Heart left ventricle (tissue), 16 donors: ENCODE results near the gene USP9Y. TPM values are rescaled to one million over a fixed set of nuclear protein-coding genes. Genes with fewer than 3 reads are reported as not detected.

ENCODE experiments used
- ATAC-seq, 4 donors: fragments of 200-7000 bp; cut with Tn5 transposase; one replicate each; pipeline ENCODE4 v1.9.1; 2020 to 2022; ENCODE audit warnings: moderate library complexity in 4 of 4, mild to moderate bottlenecking in 3 of 4, moderate number of reproducible peaks in 1 of 4
- DNase-seq, 5 donors: peaks; one replicate each; pipeline ENCODE4 v3.0.0-alpha.2; 2020
- H3K27ac ChIP-seq, 12 donors: fragments of 200-600 bp; sonication (generic) in 4 of 12; one replicate each; pipeline versions ENCODE4 v1.5.0 to v1.8.0; 2016 to 2022; ENCODE audit warnings: mild to moderate bottlenecking in 2 of 12
- H3K27me3 ChIP-seq, 9 donors: fragments of 200-600 bp; sonication (generic) in 2 of 9; one replicate each; pipeline versions ENCODE4 v1.5.1 to v1.8.0; 2016 to 2022; ENCODE audit warnings: mild to moderate bottlenecking in 3 of 9
- H3K36me3 ChIP-seq, 9 donors: fragments of 200-600 bp; sonication (generic) in 2 of 9; one replicate each; pipeline versions ENCODE4 v1.5.0 to v1.8.0; 2018 to 2022; ENCODE audit warnings: mild to moderate bottlenecking in 2 of 9
- H3K4me1 ChIP-seq, 12 donors: fragments of 200-600 bp; sonication (generic) in 4 of 12; one replicate each; pipeline versions ENCODE4 v1.5.0 to v1.8.0; 2016 to 2022; ENCODE audit warnings: mild to moderate bottlenecking in 3 of 12
- H3K4me3 ChIP-seq, 12 donors: fragments of 200-600 bp; sonication (generic) in 4 of 12; one replicate each; pipeline versions ENCODE4 v1.5.0 to v1.8.0; 2017 to 2022; ENCODE audit warnings: mild to moderate bottlenecking in 9 of 12, moderate library complexity in 4 of 12
- H3K9me3 ChIP-seq, 12 donors: fragments of 200-600 bp; sonication (generic) in 4 of 12; one replicate each; pipeline versions ENCODE4 v1.5.0 to v1.8.0; 2016 to 2022; ENCODE audit warnings: mild to moderate bottlenecking in 1 of 12
- POLR2A ChIP-seq, 2 donors: fragments of 450-650 bp; IDR thresholded peaks; one replicate each; pipeline ENCODE4 v1.6.1; 2017; ENCODE audit warnings: antibody characterized with exemption in 2 of 2, mild to moderate bottlenecking in 2 of 2, moderate library complexity in 2 of 2
- WGBS, 4 donors: extraction: QIAGEN DNeasy Blood & Tissue Kit in 2 of 4; methylation state at CpG; one replicate each; pipeline versions ENCODE4 v1.1.5 to v1.1.7; 2013 to 2018; 5-methylcytosine and 5-hydroxymethylcytosine counted together
- intact Hi-C, 10 donors: fragments of 100-400 bp; cut with DNase I; formaldehyde crosslinking; loops; one replicate each; pipeline versions ENCODE4 v1.11.1 to v1.14.2; 2022
- polyA plus RNA-seq, 2 donors: library from polyadenylated mRNA; stranded (reverse); fragments of 200-250 nt; gene quantifications; one replicate each; pipeline ENCODE4 v1.2.3, GENCODE V29; 2013
- total RNA-seq, 9 donors: library from RNA; depleted of rRNA in 2 of 9; stranded (reverse); fragments of >200 nt in 2 of 9; fragmentation: NEBNext Ultra II Directional in 3 of 9; extraction: Animal tissue kit (Norgen Biotek cat#: 25700) in 3 of 9; gene quantifications; one replicate each; pipeline versions ENCODE4 v1.1.0 to v1.2.4, GENCODE V29; 2016 to 2023
- TF ChIP-seq, protein P1 (sequence below), 12 donors: fragments of 200-600 bp; sonication (generic) in 4 of 12; IDR thresholded peaks; one replicate each; pipeline versions ENCODE4 v1.5.0 to v1.8.0; 2018 to 2022; ENCODE audit warnings: antibody characterized with exemption in 12 of 12, mild to moderate bottlenecking in 5 of 12
- donor health status: ischemic (EF 13 %, LVEDD 7.1; RV severe dilation, severe dysfunction).
- donor health status: healthy with polysubstance abuse.
- donor health status: DM: no; HTN: yes; CAD: no.
- donor health status: DM: no; HTN: no; CAD: no.
- donor health status: ischemic (EF 25% LVEDD 6.9; RV normal size, moderate dysfunction).
- donor health status: ischemic (EF 25% LVEDD 5.7; RV mildly dilated, moderate dysfunction).
- donor health status: healthy.
- donor health status: DM: yes; HTN: yes; CAD: no.
- donor health status: ischemic (EF 35%, LVEDD 5.7; RV mildly dilated, moderate dysfunction).
- donor health status: nonischemic (EF 11% LVEDD 7.7; RV severe dilation, severe dysfunction).
- donor health status: DM: yes; HTN: yes; CAD: no.
- donor health status: PGD.
- donor health status: ischemic (EF 29% LVEDD 5.4; RV normal size, mild dysfunction).
- donor health status: nonischemic (EF 23%, LVEDD 6.1; RV moderate dilation, normal function).

The USP9Y gene
- total and polyA plus RNA-seq, 11 donors, result 8.9 to 34.5 (median 26.0) TPM; not detected in 5

DNA sequence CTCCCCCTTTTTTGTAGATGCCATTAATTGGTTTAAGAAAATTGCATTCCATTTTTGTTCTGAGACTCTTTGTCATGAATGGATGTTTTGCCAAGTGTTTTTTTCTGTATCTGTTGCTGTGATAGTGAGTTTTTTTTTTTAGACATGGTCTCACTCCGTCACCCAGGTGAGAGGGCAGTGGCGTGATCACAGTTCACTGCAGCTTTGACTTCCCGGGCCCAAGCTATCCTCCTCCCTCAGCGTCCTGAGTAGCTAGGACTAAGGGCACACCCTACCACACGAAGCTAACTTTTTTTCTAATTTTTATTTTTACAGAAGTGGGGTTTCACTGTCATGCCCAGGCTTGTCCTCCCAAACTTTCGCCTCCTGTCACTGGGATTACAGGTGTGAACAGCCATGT, 51.8 kb downstream of the USP9Y start:
- Histone ChIP-seq H3K9me3 (no peaks in the 10 kb centered on the region), H3K27me3 (no peaks in the 10 kb centered on the region), H3K27ac (no peak overlapping the region), H3K4me3 (no peak overlapping the region), H3K36me3 (peaks cover 0 to 16% (median 0%) of the 10 kb centered on the region in 9 donors), H3K4me1 (no peaks in the 10 kb centered on the region)
- DNase-seq (no peak), ATAC-seq (no peak)
- 94% methylated on average over 6 of the region's 6 CpGs; no CpG with 5 or more reads in 2 of the 4 donors for WGBS, 4 donors
- intact Hi-C loops, result no loop called here
- no peak for TF ChIP-seq POLR2A (IDR thresholded peaks at IDR 0.05)
- TF ChIP-seq, protein P1, sequence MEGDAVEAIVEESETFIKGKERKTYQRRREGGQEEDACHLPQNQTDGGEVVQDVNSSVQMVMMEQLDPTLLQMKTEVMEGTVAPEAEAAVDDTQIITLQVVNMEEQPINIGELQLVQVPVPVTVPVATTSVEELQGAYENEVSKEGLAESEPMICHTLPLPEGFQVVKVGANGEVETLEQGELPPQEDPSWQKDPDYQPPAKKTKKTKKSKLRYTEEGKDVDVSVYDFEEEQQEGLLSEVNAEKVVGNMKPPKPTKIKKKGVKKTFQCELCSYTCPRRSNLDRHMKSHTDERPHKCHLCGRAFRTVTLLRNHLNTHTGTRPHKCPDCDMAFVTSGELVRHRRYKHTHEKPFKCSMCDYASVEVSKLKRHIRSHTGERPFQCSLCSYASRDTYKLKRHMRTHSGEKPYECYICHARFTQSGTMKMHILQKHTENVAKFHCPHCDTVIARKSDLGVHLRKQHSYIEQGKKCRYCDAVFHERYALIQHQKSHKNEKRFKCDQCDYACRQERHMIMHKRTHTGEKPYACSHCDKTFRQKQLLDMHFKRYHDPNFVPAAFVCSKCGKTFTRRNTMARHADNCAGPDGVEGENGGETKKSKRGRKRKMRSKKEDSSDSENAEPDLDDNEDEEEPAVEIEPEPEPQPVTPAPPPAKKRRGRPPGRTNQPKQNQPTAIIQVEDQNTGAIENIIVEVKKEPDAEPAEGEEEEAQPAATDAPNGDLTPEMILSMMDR (IDR thresholded peaks at IDR 0.05), result no peak

DNA sequence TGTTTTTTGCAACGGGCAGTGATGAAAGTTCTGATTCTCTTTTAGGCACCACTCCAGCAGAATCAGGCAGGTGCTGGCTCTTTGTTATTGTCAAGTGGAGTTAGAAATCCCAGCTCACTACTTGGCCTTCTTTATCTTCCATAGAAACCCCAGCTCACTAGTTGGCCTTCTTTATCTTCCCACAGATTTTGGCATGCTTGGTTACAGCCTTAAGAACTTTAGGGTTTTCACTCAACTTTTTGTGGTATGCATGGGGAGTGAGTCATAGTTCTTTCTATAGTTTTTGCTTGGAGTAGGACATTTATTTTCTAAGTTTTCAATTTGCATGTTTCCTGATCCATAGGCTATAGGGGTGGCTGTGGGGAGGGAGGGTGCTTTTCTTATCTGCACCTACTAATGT, 55.0 kb downstream of the USP9Y start:
- 46 to 48% methylated on average over 1 of the region's 1 CpG; no CpG with 5 or more reads in 2 of the 4 donors for WGBS, 4 donors
- Histone ChIP-seq H3K36me3 (peaks cover 0 to 45% (median 0%) of the 10 kb centered on the region in 9 donors), H3K27me3 (no peaks in the 10 kb centered on the region), H3K9me3 (no peaks in the 10 kb centered on the region), H3K27ac (no peak overlapping the region), H3K4me1 (no peaks in the 10 kb centered on the region), H3K4me3 (no peak overlapping the region)
- no peak for TF ChIP-seq POLR2A (IDR thresholded peaks at IDR 0.05)
- TF ChIP-seq, protein P1 (IDR thresholded peaks at IDR 0.05), result no peak
- ATAC-seq (no peak), DNase-seq (no peak)
- intact Hi-C loops, result no loop called here

DNA sequence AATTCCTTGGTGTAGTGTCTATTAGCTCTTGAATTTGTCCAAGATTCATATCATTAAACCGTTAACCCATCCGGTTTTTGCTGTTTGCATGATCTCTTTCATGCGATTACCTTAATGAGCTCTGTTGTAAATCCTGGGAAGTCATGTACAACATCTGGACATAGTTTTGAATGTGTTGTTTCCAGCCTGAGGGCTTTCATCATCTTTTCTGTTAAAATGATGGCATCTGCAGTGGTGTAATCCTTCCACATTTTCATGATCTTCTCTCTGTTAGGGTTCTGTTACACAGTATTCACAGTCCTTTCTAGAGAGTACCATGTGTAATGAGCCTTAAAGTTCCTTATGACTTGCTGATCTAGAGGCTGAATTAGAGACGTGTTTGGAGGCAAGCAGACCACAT, 64.9 kb downstream of the USP9Y start:
- TF ChIP-seq POLR2A (IDR thresholded peaks at IDR 0.05), result no peak
- TF ChIP-seq, protein P1 (IDR thresholded peaks at IDR 0.05), result no peak
- DNase-seq (no peak), ATAC-seq (no peak)
- Histone ChIP-seq H3K4me3 (no peak overlapping the region), H3K27me3 (no peaks in the 10 kb centered on the region), H3K36me3 (peaks cover 0 to 38% (median 0%) of the 10 kb centered on the region in 9 donors), H3K4me1 (no peaks in the 10 kb centered on the region), H3K27ac (no peak overlapping the region), H3K9me3 (no peaks in the 10 kb centered on the region)
- WGBS, 4 donors, result 91 to 95% methylated on average over 4 of the region's 4 CpGs; no CpG with 5 or more reads in 2 of the 4 donors
- intact Hi-C loops, result no loop called here

DNA sequence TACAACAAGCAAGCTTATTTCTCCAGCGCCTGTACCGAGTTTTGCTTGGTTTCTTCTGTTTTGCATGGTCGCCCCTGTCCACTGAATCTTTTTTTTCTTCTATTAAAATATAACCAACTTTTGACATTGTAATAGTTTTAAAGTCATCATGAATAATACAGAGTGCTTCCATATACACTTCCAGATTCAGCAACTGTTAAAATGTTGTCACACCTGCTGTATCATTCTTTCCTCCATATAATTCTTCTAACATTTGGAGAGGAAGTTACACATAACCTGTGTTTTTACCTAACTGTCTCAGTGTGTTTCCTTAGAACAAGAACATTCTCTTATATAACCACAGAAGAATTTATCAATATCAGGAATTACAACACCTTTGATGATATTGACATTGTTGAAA, 83.5 kb downstream of the USP9Y start:
- H3K27ac ChIP-seq, result no peak overlapping the region
- H3K4me3 ChIP-seq, result no peak overlapping the region
- TF ChIP-seq, protein P1 (IDR thresholded peaks at IDR 0.05), result no peak
- no peak for TF ChIP-seq POLR2A (IDR thresholded peaks at IDR 0.05)
- no peaks in the 10 kb centered on the region for H3K9me3 ChIP-seq
- DNase-seq (no peak), ATAC-seq (no peak)
- H3K4me1 ChIP-seq, result no peaks in the 10 kb centered on the region
- intact Hi-C loops, result no loop called here
- no peaks in the 10 kb centered on the region for H3K27me3 ChIP-seq
- 96% methylated on average over 3 of the region's 3 CpGs; no CpG with 5 or more reads in 2 of the 4 donors for WGBS, 4 donors
- peaks cover 0 to 86% (median 0%) of the 10 kb centered on the region in 9 donors for H3K36me3 ChIP-seq
